ENCODE data around the gene FAM83F.

Gene FAM83F

DNA sequence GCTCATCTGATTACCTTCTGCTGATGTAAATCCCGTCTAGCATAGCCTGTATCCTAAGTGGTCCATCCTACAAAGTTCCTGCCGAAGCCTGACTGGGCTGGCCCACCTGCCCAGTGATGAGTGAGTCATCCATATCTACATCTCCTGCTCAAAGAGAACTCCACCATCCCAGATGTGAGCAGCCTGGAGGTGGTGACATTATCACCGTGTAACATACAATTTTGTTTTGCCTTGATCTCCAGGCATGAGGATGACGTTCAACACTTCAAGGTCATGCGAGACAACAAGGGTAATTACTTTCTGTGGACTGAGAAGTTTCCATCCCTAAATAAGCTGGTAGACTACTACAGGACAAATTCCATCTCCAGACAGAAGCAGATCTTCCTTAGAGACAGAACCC lies 29.0 kb upstream of the FAM83F start:
- no peak for DNase-seq

DNA sequence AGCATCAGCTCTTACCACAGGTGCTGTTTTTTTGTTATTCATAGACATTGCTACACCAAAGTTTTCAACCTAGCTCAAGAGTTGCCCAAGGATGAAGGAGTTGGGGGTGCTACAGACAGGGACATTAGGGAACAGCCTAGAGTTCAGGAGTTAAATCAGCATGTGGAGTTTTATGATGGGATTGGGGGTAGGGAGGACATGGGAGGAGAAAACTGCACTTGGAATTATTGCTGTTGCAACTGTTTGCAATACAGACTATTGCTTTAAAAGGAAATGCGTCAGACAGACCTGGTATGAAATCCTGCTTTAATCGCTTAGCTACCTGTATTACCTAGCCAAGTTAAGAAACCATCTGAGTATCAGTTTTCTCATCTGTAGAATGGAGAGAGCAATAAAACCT lies 28.3 kb upstream of the FAM83F start:
- DNase-seq, result no peak

DNA sequence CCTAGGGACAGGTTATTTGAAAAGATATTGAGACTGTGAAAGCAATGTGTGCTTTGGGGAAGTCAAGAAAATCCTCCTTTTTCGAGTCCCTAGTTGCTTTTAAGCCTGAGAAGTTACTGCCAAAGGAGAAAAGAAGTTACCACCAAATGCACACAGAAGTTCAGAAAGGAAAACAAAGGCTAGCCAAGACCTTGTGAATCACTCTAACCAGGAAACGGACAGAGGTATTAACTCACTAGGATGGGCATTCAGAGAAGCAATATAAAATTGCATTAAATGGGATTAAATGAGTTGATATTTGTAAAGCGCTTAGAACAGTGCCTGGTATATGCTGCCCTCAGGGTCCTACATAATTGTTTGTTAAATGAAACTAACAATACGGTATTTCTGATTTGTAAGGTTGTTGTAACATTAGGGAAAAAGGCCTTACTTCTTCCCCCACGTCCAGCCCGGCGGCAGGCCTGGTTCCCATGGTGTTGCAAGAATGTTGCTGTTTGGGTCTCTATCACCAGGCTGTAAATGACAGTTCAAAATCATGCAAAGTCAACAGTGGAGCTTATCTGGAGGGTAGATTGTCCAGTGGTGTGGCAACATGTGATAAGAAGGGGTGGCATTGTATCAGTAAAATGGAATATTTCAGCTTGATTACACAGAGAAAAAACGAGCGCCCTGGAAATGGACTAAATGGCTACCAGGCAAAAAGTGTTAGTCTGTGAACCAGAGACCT lies 27.5 kb upstream of the FAM83F start:
- no peak for DNase-seq

DNA sequence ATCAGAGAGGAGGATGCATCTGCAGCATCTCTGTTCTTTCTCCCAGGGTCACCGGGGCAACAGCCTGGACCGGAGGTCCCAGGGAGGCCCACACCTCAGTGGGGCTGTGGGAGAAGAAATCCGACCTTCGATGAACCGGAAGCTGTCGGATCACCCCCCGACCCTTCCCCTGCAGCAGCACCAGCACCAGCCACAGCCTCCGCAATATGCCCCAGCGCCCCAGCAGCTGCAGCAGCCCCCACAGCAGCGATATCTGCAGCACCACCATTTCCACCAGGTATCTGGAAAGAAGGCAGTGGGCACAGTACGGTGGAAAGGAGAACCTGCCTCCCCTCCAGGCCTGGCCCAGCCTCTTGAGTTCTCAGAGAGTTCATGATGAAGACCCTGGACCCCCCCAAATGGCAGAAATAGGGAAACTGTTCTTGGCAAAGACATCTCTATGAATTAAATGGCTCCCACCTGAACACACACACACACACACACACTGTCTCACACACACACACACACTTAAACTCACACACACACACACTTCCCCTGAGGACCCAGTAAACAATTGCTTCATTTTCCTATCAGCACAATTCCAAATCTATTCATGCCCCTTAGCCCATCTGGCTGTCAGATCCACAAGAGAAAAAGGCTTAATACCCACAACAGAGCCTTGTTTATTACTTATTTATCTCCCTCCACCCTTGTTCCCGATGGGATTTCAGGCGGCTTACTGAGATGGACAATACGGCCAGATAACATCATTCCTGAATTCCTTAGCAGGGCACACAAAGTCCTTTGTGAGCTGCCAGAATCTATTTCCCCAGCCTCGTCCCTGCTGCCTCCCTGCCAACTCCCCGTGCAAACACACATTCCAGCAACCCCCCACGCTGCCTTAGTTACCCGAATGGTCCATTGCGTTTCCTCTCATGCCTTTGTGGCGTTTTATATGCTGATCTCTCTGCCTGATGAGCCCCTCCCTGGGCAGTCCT lies 26.5 kb upstream of the FAM83F start:
- peak in 3 of 56 donors; percentile 10 to 35 (median 22) for DNase-seq

DNA sequence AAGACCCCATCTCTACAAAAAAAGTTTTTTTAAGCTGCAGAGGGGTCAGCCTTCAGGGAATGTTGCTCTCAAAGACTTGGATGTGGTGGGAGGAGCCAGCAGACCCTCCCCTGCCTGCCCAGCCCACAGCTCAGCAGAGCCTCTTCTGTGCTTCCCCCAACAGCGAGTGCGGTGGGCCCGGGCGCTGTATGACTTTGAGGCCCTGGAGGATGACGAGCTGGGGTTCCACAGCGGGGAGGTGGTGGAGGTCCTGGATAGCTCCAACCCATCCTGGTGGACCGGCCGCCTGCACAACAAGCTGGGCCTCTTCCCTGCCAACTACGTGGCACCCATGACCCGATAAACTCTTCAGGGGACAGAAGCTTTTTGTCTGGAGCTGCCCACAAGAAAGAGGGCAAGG lies 24.0 kb upstream of the FAM83F start:
- no peak for DNase-seq

DNA sequence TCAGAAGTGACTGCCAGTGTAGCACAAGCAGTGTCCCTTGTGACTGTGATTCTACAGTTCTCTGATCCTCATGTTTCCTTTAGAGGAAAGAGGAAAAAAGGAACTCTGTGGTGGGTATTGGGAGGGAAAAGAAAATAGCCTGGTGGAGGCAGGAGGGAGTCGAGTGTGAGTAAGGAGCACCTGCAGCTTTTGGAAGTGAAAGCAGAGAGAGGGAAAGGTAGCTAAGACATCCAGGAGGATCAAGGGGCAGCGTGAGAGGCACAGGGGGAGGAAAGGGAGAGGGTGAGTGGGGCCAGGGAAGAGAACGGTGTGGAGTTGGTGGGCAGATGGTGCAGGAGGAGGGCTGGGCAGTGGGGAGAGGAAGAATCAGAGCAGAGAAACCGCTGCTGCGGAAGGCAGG lies 22.1 kb upstream of the FAM83F start:
- DNase-seq, result no peak

DNA sequence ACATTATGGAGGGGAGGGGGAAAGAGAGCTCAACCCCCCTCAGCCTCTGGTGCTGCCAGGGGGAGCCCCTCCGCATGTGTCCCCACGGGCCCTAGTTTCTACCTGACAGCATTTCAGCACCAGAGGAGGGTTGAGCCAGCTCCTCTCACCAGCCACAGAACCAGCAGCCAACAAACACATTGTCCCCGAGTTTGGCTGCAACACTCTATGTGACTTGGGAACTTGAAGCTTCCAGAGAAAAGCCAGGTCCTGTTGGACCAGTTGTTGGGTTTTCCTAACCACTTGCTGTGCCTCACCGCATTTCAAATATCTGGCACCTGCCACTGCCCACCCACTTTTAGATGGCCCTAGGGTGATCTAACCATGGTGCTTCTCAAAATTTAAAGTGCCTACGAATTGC lies 21.1 kb upstream of the FAM83F start:
- DNase-seq, result no peak

DNA sequence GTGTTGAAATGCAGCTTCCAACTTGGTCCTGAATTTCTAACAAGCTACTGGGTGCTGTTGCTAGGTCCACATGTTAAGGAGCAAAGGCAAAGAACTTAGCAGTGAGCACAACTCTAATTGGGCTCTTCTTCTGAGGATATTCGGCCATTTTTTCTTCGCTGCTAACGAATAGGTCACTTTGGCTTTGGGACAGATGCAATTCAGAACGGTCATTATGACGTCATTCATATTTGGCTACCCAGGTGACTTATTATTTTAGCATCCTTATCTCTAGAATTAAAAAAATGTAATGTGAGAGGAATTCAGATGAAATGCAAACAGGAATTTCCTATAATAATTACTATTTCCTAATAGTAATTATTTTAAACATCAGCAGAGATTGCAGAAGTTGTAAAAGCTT lies 20.7 kb upstream of the FAM83F start:
- no peak for DNase-seq

DNA sequence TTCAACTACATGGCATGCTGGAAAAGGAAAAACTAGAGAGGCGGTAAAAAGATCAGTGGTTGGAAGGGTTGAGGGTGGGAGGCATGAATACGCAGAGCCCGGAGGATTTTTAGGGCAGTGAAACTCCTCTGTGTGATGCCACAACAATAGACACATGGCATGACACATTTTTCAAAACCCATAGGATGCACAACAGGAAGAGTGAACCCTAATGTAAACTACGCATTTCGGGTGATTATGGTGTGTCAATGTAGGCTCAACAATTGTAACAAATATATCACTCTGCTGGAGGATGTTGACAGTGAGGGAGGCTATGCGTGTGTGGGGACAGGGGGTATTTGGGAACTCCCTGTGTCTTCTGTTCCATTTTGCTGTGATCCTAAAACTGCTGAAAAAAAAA lies 15.7 kb upstream of the FAM83F start:
- no peak for DNase-seq

DNA sequence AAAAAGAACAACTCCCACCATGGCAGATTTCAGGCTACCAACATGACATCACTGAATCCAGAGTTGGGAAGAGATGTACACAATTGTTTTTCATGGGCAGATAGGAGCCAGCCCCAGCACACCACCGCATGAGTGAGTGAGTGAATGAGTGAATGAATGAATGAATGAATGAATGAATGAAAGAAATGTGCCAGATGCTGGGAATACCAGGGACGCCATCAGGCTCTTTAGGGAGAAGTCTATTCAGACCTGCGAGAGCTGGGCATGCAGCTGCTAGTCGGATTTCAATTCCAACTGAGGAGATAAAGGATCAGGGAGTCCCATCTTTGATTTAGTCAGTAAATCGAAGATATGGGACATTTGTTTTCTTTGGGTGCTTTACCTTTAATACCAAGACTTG lies 15.3 kb upstream of the FAM83F start:
- DNase-seq, result no peak

DNA sequence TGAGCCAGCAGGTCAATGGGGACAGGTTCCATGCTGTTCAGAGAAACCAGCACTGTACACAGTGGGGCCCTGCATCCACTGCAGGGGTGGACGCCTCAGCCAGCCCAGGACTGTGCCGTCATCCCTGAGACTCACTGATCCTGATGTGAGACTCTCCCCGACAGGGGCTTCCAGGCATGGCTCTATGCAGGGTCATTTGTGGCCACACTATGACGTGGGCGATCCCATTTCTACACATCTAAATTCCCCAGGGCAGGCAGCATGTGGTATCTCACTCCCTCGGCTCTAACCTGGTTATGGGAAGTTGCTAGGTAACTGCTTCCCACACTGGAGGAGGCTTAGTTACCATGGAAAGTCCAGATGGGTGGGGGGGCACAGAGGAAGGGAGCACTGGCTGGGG lies 14.2 kb upstream of the FAM83F start:
- DNase-seq, result peak in 5 of 56 donors; percentile 10 to 18 (median 13)

DNA sequence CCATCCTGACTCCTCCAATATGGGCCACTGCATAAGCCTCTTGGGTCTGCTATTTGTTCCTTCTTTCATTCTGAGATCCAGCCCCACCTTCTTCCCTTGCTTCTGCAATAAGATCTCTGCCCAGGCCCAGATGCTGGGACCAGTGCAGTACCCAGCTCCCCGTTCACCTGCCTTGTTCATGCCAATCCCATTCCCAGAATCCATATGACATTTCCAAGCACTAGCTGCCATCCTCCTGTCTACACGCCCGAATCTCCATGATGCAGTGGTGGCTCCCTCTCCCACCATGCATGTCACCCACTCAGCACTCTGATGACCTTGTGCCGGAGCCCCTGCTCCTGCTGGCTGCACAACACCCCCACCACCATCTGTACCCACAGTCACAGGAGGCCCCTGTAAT lies 11.4 kb upstream of the FAM83F start:
- no peak for DNase-seq

DNA sequence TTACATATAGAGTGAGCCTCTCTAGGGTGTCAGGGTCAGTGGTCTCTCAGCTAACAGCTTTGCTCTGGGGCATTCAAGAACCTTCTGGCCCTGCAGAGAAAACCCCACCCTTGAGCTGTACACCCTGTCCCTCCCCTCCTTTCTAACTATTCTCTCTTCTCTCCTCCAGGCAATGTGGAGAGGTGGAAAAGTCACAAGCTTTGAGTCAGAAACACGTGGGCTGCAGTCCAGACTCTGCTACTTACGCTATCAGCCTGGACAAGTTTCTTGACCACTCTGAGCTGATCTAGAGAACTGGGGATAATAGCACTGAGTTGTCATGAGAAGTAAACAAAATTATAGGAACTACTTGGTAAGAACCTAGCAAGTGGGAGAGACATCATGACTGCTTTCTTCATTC lies 10.7 kb upstream of the FAM83F start:
- DNase-seq, result no peak

DNA sequence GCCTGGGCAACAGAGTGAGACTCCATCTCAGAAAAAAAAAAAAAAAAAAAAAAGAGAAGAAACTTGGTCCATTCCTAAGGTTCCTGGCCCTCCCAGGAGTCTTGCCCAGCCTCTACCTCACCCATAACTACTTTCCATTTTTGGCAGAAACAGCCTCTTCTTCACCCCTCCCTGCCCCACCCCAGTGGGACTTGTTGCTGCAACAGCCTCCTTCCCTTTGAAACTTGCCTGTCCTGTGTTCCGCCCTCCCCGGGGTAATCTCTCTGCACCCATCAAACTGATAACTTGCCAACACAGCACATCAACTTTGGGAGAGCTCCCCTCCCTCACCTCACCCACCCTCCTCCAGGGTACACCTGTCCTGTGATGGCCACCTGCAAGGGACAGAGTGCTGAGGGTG lies 10.0 kb upstream of the FAM83F start:
- no peak for DNase-seq

DNA sequence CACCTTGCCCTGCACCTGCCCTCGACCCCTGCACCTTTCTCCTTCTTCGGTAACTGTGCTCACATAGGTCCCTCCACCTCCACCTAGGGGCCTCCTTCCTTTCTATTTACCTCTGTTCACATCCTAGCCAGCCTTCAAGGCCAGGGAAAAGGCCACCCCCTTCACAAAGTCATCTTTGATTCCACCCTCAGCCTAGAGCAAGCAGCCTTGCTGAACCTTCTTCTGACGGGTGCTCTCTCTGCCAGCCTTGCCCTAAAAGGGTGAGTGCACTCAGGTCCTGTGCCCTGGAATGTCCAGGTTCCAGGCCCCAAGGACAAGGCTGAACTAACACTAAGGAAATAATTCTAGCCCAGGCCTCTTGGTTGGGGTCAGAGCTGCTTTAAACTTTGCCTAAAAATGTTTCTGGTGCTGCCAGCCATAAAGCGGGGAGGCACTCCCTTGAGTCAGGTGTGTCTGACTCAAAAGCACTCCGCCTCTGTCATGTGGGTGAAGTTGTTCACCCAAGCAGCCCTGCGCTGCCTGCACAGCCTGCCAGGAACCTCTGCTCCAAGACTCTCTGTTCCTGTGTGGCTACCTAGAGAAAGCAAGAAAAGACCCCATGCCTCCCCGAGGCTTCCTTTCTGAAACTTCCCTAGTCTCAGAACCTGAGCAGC lies 9.2 kb upstream of the FAM83F start:
- DNase-seq, result no peak

DNA sequence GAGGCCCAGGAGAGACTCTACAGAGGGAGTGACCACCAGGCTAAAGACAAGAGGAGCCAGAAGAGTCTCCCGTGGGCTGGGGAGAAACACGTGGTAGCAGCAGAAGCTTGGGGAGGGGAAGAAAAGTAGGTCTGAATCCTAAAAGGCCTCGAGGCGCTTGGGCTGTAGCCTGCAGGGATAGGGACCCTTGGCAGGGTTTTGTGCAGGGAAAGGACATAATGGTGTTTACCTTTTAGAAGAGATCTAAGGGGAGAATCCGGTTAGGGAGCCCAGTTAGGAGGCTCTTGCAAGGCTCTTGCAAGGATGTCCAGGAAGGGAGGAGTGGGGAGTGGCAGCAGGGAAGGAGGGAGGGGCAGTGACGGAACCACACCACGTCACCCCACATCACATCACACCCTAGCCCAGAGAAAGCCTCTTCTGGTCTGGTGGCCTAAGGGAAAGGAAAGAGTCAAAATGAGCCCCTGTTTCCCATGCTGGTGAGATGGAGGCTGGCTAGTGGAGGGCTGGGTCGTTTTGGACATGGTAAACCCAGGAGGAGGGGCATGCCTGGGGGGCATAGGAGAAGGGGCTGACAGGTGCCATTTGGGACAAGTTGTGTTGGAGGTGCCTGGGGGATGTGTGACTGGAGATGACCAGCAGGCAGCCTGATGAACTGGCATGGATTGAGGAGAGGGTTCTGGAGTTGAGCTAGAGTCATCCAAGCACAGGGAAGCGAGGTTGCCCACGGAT lies 6.2 kb upstream of the FAM83F start:
- no peak for DNase-seq

DNA sequence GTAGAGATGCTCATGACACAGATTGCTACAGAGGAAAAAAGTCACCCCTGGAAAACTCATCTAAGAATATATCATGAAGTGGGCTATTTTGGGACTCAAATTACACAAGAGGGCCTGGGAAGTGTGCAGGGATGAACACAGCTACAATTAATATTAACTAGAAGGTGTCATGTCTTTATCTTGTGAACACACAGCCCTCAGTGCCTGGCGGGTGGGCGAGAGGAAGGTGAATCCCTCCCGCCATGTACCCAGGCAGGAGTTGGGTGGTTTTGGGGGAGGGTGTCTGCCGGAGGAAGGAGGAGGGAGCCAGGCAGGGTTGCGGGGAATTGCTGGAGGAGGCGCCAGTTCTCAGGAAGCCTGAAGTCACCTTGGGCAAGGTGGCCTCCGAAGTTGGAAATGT lies 5.1 kb upstream of the FAM83F start:
- DNase-seq, result no peak

DNA sequence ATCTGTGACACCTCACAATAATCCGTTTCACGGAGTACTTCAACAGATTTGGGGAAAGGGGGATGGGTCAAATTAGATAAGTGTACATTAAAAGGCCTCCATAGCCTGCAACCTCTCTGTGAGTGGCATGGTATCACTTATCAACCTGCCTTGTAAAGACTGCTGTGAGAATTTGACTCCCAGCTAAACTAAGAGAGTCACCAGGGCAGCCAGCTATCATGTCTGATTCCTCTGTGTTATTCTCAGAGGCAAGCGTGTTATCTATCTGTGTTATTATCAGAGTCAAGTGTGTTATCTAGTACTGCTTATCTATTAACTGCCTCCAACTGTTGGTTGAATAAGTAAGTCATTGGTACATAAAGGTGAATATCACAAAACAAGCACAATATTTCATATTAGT lies 4.1 kb upstream of the FAM83F start:
- DNase-seq, result no peak

DNA sequence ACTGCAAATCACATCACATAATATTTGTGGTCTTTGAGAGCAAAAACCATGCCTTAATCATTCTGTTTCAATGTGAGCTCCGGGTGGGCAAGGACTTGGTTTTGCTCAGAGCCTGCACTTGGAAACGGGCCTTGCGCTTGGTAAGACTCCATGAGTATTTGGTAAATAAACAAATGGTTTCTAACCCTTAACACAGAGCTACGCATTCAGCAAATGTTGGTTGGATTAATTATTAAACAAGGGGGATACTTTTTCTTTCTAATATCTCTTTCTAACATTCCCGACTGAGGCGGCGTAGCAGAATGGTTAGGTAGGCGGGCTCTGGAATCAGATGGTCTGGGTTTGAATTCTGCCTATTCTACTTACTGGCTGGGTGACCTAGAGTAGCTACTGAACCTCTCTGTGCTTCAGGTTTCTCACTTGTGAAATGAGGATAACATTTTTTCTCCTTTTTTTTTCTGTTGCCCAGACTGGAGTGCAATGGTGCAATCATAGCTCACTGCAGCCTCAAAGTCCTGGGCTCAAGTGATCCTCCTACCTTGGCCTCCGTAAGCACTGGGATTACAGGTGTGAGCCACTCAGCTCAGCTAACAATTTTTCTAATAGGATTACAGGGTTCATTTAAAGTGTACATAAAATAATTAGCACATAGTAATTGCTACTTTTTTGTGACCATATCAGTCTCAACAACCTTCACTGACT lies 3.4 kb upstream of the FAM83F start:
- DNase-seq, result no peak

DNA sequence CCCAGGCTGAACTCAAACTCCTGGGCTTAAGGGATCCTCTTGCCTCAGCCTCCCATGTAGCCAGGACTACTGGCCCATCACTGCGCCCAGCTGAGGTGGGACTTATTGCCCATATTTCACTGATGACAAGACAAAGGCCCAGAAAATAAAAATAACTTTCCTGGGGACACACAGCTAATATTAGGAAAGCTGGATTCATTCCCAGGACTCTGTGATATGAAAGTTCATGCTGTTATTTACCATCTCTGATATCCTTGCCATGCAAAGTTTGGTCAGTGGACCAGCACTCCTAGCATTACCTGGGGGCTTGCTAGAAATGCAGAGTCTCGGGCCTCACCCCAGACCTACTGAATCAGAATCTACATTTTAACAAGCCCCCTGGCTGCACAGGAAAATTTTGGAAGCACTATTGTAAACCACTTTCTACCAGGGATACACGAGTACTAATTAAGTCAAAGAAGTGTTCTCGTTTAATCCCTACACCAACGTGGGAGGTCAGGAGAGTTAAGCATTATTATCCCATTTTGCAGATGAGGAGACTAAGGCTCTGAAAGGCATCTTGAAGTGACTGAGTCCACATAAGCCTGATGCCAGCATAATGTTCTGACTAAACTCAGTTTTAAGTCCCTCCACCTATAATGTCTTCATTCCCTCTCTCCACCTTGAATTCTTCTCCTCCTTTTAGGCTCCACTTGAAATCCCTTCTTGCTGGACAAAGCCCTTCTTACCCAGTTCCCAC lies 2.5 kb upstream of the FAM83F start:
- no peak for DNase-seq

All from amygdala (tissue), 56 donors.